Fibroblast of villous mesenchyme (primary cell): Measurements from ENCODE around the gene SPAG5. TPM values are rescaled to one million over a fixed set of nuclear protein-coding genes. Genes with fewer than 3 reads are reported as not detected.

Experiments
- DNase-seq: peaks from one replicate; pipeline ENCODE4 v3.0.0-alpha.2; 2010; ENCODE audit warnings: low read depth
- H3K4me3 ChIP-seq: 2 replicates; pipeline ENCODE4 v1.5.1; 2011; ENCODE audit warnings: low read depth, mild to moderate bottlenecking, low read length
- total RNA-seq: library from RNA; depleted of rRNA; stranded (reverse); fragments of >200 nt; gene quantifications from 2 replicates; pipeline ENCODE4 v1.2.3, GENCODE V29; 2012
- TF ChIP-seq, protein P1 (sequence below): IDR thresholded peaks from 2 replicates; pipeline ENCODE4 v1.5.1; 2012; ENCODE audit warnings: low read depth, mild to moderate bottlenecking, low read length; ENCODE audit not compliant: insufficient read depth

The SPAG5 gene
- total RNA-seq, 1 donor: 38.4 TPM

DNA sequence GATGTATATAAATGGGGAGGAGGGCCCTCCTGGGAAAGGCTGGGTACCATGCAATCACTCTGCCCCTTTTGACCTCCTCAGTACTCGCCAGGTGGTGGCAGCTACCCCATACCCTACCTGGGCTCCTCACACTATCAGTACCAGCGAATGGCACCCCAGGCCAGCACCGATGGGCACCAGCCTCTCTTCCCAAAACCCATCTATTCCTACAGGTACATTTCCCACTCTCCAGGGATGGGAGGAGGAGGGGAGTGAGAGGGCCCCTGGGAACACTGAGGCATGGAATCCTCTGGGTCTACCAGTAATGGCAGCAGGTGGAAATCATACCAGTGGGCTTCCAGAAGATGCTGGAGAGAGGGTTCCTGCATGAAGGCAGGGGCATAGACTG is 69.8 kb downstream of the SPAG5 start:
- no peak for DNase-seq
- H3K4me3 ChIP-seq: no peak overlapping the region
- TF ChIP-seq, protein P1, sequence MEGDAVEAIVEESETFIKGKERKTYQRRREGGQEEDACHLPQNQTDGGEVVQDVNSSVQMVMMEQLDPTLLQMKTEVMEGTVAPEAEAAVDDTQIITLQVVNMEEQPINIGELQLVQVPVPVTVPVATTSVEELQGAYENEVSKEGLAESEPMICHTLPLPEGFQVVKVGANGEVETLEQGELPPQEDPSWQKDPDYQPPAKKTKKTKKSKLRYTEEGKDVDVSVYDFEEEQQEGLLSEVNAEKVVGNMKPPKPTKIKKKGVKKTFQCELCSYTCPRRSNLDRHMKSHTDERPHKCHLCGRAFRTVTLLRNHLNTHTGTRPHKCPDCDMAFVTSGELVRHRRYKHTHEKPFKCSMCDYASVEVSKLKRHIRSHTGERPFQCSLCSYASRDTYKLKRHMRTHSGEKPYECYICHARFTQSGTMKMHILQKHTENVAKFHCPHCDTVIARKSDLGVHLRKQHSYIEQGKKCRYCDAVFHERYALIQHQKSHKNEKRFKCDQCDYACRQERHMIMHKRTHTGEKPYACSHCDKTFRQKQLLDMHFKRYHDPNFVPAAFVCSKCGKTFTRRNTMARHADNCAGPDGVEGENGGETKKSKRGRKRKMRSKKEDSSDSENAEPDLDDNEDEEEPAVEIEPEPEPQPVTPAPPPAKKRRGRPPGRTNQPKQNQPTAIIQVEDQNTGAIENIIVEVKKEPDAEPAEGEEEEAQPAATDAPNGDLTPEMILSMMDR: no peak

DNA sequence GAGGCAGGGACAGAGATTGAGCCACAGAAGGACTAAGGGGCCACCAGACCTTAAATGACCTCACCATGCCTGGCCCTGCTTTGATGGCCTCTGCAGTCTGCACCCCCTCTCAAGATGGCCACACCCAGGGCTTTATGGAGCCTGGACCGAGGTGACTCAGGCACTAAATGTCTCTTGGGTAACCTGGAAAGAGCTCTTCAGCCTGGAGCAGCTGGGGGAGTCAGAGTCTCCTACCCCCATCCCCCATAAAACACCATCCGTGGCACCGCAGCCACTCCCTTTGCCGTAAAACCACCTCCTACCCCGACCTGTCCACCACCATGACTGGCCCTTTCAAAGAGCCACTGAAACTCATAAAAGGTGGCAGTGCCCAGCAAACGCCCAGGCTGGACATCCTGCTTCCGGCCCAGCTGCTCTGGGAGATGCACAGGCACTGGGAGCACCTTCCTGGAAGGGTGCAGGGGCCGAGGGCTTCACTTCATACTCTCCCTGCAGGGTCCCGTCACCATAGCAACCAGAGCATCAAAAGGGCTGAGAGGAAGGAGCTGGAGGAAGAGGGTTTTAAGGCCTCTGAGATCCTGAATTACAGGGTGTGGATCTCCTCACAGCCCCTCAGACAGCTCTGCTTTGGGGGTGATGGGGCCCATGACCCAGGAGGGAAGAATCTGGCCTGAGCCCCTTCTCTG is 70.4 kb downstream of the SPAG5 start:
- TF ChIP-seq, protein P1: no peak
- peak; percentile 27 for DNase-seq

DNA sequence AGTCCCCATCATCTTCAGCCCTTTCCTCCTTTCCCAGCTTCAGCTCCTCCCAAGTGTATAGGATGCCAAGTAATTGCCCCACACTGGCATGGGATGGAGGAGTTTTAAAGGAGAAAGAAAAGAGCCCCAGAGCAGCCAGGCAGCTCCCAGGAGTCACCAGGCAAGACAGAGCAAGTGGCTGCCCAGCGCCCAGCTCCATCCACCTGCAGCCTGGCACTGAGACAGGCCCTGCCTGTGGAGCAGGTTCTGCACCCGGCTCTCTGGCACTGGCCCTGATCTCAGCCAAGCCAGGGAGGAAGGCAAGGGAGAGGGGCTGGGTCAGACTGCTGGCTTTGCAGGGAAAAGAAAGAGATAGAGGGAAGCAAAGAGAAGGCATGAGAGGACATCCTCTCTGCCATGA is 71.0 kb downstream of the SPAG5 start:
- no peak for DNase-seq
- no peak overlapping the region for H3K4me3 ChIP-seq
- TF ChIP-seq, protein P1: no peak

More for the DNA sequence above, 70.4 kb downstream of the SPAG5 start:
- H3K4me3 ChIP-seq: no peak overlapping the region

Other genes with a start within 250 kb of the SPAG5 start
- gene POLDIP2, start 241.5 kb downstream of the SPAG5 start, total RNA-seq: 85.5 and 88.9 TPM in 2 replicates
- gene SEBOX, start 233.8 kb downstream of the SPAG5 start, total RNA-seq: not detected in 2 replicates
- 5.2 and 10.0 TPM in 2 replicates for gene VTN, start 228.7 kb downstream of the SPAG5 start, total RNA-seq
- gene SARM1, start 227.3 kb downstream of the SPAG5 start, total RNA-seq: 12.9 and 16.4 TPM in 2 replicates
- 8.4 and 9.5 TPM in 2 replicates for gene SLC46A1, start 192.8 kb downstream of the SPAG5 start, total RNA-seq
- gene SLC13A2, start 125.4 kb downstream of the SPAG5 start, total RNA-seq: not detected in 2 replicates
- not detected in 2 replicates for gene FOXN1, start 92.7 kb downstream of the SPAG5 start, total RNA-seq
- 19.6 and 21.6 TPM in 2 replicates for gene UNC119, start 46.4 kb downstream of the SPAG5 start, total RNA-seq
- gene PIGS, start 27.5 kb downstream of the SPAG5 start, total RNA-seq: 48.3 and 52.7 TPM in 2 replicates
- 28.9 and 41.6 TPM in 2 replicates for gene ALDOC, start 22.1 kb downstream of the SPAG5 start, total RNA-seq
- 4.8 and 5.6 TPM in 2 replicates for gene RSKR, start 15.2 kb upstream of the SPAG5 start, total RNA-seq
- 143 and 176 TPM in 2 replicates for gene BLTP2, start 46.1 kb upstream of the SPAG5 start, total RNA-seq
- gene SDF2, start 62.9 kb upstream of the SPAG5 start, total RNA-seq: 41.6 and 57.4 TPM in 2 replicates
- gene SUPT6H, start 63.2 kb upstream of the SPAG5 start, total RNA-seq: 52.2 and 54.4 TPM in 2 replicates
- under 0.01 and 1.6 TPM in 2 replicates for gene PROCA1, start 112.9 kb upstream of the SPAG5 start, total RNA-seq
- gene RAB34, start 118.8 kb upstream of the SPAG5 start, total RNA-seq: 148 and 185 TPM in 2 replicates
- 336 and 532 TPM in 2 replicates for gene RPL23A, start 121.0 kb upstream of the SPAG5 start, total RNA-seq
- 6.1 and 8.2 TPM in 2 replicates for gene TLCD1, start 127.2 kb upstream of the SPAG5 start, total RNA-seq
- 2.2 and 7.4 TPM in 2 replicates for gene NEK8, start 129.8 kb upstream of the SPAG5 start, total RNA-seq
- gene TRAF4, start 145.0 kb upstream of the SPAG5 start, total RNA-seq: 37.7 and 64.8 TPM in 2 replicates
- 5.5 and 6.9 TPM in 2 replicates for gene FAM222B, start 243.8 kb upstream of the SPAG5 start, total RNA-seq